NCI-H1436 (cell line): Measurements from ENCODE around the gene EIF4G3.
"Not testable (repeated sequence)": the region's sequence is repeated elsewhere in the genome, so short reads cannot be mapped to it uniquely, and the experiment has no call there.

Experiments used
- DNase-seq: peaks from one replicate; lab custom pipeline; 2025; lab: John Stamatoyannopoulos, UW

EIF4G3 gene

GRCh38 chr1:21106238-21106637 lies 70.5 kb downstream of the EIF4G3 start:
- no peak for DNase-seq

- no peak for DNase-seq
These were observed 70.9 kb downstream of the EIF4G3 start for GRCh38 chr1:21105807-21106206.

GRCh38 chr1:21104683-21105082 lies 72.0 kb downstream of the EIF4G3 start:
- no peak for DNase-seq

GRCh38 chr1:21100481-21100921 lies 76.2 kb downstream of the EIF4G3 start:
- no peak for DNase-seq

- DNase-seq = no peak
These were observed 76.9 kb downstream of the EIF4G3 start for GRCh38 chr1:21099869-21100131.

GRCh38 chr1:21099034-21099868 lies 77.4 kb downstream of the EIF4G3 start:
- DNase-seq = no peak

- DNase-seq = no peak
These were observed 78.3 kb downstream of the EIF4G3 start for GRCh38 chr1:21098186-21098915.

GRCh38 chr1:21097729-21098128 lies 79.0 kb downstream of the EIF4G3 start:
- no peak for DNase-seq

- no peak for DNase-seq
These were observed 80.7 kb downstream of the EIF4G3 start for GRCh38 chr1:21095976-21096375.

GRCh38 chr1:21094282-21094681 lies 82.4 kb downstream of the EIF4G3 start:
- DNase-seq = not testable (repeated sequence)

GRCh38 chr1:21093271-21093958 lies 83.3 kb downstream of the EIF4G3 start:
- DNase-seq = not testable (repeated sequence)

GRCh38 chr1:21092545-21092944 lies 84.2 kb downstream of the EIF4G3 start:
- DNase-seq = not testable (repeated sequence)

- not testable (repeated sequence) for DNase-seq
These were observed 85.5 kb downstream of the EIF4G3 start for GRCh38 chr1:21091053-21091690.

GRCh38 chr1:21090463-21090862 lies 86.2 kb downstream of the EIF4G3 start:
- no peak for DNase-seq

GRCh38 chr1:21089731-21090130 lies 87.0 kb downstream of the EIF4G3 start:
- no peak for DNase-seq

- DNase-seq = no peak
These were observed 87.4 kb downstream of the EIF4G3 start for GRCh38 chr1:21089299-21089698.

GRCh38 chr1:21084111-21084810 lies 92.4 kb downstream of the EIF4G3 start:
- DNase-seq = no peak

- no peak for DNase-seq
These were observed 94.6 kb downstream of the EIF4G3 start for GRCh38 chr1:21082073-21082472.

GRCh38 chr1:21077085-21077484 lies 99.6 kb downstream of the EIF4G3 start:
- DNase-seq = no peak

- DNase-seq = no peak
These were observed 104.0 kb downstream of the EIF4G3 start for GRCh38 chr1:21072721-21073120.

- no peak for DNase-seq
These were observed 107.1 kb downstream of the EIF4G3 start for GRCh38 chr1:21069549-21069948.

GRCh38 chr1:21068937-21069336 lies 107.8 kb downstream of the EIF4G3 start:
- DNase-seq = no peak
